ENCODE results near the gene ACTMAP.
"Not testable (repeated sequence)": the region's sequence is repeated elsewhere in the genome, so short reads cannot be mapped to it uniquely, and the experiment has no call there.

ACTMAP gene

DNA sequence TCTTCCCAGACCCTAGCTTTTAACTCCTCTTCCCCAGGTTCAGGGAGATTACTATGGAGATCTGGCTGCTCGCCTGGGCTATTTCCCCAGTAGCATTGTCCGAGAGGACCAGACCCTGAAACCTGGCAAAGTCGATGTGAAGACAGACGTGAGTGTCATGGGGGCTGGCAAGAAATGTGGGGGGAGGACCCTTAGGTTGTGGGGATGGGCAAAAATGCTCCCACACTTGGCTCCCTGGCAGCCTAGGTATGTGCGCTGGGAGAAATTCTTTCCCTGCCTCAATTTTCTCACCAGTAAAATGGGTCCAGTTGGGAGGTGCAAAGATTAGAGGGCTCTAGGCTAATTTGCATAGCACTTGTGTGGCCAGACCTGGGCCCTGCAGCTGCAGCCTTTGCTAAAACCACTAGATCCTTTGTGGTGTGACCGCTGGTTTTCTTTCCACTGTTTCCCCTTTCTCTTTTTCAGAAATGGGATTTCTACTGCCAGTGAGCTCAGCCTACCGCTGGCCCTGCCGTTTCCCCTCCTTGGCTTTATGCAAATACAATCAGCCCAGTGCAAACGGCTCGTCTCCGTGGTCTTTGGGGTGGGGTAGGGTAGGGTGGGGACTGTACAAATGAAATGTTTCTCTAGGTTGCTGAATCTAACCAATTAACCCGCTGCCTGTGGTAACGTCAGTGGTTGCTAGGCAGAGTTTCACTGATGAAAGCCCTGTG is 26.8 kb upstream of the ACTMAP start:
- FAIRE-seq (no peak), DNase-seq (ENCODE audit: low spot score) (peak; percentile 85)

DNA sequence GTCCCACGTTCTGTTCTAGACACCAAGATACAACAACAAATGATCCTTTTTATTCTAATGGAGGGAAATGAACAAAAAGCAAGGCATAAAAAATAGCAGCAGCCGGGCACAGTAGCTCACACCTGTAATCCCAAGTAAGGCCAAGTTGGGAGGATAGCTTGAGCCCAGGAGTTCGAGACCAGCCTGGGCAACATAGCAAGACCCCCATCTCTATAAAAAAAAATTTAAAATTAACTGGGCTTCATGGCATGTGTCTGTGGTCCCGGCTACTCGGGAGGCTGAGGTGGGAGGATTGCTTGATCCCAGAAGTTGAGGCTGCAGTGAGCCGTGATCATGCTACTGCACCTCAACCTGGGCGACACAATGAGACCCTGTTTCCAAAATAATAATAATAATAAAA is 26.1 kb upstream of the ACTMAP start:
- DNase-seq (ENCODE audit: low spot score) (no peak), FAIRE-seq (no peak)

DNA sequence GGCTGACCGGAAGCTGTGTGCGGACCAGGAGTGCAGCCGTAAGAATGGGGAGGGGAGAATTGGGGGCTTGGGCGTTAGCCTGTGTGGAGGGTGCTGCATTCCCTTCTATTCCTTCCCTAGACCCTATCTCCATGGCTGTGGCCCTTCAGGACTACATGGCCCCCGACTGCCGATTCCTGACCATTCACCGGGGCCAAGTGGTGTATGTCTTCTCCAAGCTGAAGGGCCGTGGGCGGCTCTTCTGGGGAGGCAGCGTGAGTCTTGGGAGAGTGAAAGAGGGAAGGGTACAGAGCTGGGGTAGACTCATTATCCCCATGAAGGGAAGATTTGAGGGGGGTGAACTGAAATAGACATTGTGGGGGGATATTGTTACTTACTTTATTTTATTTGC is 25.4 kb upstream of the ACTMAP start:
- DNase-seq (ENCODE audit: low spot score) (no peak), FAIRE-seq (no peak)

DNA sequence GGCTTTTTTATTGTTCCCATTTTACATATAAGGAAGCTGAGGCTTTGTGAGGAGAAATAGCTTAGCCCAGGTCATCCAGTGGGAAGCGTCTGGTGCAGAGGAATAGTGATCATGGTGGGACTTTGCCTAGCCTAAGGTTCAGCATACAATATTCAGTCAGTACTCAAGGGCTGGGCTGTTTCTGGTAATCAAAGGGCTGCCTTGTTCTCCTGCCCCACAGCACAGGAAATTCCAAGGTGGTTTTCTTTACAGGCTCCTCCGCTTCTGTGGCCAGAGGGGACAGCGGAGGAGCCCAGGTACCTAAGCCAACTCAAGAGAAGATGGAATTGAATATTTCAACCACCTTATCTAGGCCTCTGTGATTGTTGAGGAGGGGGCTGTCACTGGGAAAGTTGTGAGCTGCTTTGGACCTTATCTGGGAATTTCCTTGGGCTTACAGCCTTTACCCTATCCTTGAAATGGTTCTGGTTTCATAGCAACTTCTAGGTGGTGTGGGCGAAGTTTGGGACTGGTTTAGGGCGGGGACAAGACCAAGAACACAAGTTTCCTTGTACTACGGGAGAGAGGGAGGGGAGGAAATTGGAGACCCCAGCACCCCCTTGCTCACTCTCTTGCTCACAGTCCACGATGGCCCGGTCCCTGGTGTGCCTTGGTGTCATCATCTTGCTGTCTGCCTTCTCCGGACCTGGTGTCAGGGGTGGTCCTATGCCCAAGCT is 24.8 kb upstream of the ACTMAP start, which contains the start of gene MIA:
TSS of gene MIA (plus strand) at position 606 of the 716 bp plus-strand sequence. CDS start at position 628, 22 bp downstream.
- FAIRE-seq (no peak), DNase-seq (ENCODE audit: low spot score) (peak; percentile 21)

DNA sequence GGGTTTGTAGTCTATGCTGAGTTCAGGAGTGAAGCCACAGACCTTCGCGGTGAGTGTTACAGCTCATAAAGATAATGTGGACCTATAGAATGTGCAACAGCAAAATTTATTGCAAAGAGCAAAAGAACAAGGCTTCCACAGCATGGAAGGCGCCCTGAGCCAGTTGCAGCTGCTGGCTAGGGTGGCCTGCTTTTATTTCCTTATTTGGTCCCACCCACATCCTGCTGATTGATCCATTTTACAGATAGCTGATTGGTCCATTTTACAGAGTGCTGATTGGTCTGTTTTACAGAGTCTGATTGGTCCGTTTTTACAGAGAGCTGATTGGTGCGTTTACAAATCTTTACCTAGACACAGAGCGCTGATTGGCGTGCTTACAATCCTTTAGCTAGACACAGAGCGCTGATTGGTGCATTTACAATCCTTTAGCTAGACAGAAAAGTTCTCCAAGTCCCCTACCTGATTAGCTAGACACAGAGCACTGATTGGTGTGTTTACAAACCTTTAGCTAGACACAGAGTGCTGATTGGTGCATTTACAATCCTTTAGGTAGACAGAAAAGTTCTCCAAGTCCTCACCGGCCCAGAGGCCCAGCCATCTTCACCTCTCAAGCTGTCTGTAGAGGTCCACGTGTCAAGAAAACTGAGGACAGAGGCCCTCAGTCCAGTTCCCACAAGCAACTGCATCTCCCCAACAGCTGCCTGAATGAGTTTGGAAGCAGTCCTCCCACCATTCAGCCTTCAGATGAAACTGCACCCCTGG is 21.0 kb upstream of the ACTMAP start:
- not testable (repeated sequence) for DNase-seq (ENCODE audit: low spot score); FAIRE-seq

DNA sequence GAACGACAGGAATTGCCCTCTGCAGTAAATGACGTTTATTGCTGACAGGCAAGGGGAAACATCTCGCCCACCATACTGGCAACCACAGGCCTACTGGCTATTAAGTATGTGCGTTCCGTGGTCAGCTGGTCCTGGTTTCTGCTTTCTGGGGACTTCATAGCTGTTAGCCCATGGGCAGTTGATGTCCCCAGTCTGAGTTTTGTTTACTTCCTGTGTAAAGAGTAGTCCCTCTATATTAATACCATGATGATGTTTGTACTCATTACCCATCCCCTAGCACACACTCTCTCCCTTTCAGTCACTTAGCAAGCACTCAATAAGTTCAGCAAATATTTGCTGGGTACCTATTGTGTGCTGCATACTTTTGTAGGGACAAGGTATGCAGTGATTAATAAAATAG is 18.6 kb upstream of the ACTMAP start:
- no peak for DNase-seq (ENCODE audit: low spot score)
- no peak for FAIRE-seq

DNA sequence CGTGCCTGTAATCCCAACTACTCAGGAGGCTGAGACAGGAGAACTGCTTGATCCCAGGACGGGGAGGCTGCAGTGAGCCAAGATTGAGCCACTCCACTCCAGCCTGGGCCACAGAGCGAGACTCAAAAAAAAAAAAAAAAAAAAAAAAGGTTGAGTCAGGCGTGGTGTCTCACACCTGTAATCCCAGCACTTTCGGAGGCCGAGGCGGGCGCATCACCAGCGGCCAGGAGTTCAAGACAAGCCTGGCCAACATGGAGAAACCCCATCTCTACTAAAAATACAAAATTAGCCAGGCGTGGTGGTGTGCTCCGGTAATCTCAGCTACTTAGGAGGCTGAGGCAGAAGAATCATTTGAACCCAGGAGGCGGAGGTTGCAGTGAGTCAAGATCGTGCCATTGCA is 16.1 kb upstream of the ACTMAP start:
- not testable (repeated sequence) for FAIRE-seq; DNase-seq (ENCODE audit: low spot score)

DNA sequence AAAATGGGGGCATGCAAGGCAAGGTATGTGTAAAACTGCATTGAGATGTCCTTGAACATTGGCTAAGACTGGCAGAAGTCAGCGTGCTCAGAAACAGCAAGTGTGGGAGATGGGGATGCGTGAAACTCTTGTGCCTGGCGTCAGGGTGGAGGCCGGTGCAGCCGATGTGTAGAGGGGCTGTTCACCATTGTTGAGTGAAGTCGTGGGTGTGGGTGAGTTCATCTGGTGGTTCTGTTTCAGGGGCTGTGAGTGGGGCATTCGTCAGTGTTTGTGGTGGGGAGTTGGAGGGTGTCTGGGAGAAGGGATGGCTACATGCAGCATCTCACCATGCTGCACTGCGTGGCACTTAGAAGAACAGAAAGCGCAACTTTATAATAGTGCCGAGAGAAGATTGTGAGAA is 13.7 kb upstream of the ACTMAP start:
- FAIRE-seq (no peak), DNase-seq (ENCODE audit: low spot score) (no peak)

DNA sequence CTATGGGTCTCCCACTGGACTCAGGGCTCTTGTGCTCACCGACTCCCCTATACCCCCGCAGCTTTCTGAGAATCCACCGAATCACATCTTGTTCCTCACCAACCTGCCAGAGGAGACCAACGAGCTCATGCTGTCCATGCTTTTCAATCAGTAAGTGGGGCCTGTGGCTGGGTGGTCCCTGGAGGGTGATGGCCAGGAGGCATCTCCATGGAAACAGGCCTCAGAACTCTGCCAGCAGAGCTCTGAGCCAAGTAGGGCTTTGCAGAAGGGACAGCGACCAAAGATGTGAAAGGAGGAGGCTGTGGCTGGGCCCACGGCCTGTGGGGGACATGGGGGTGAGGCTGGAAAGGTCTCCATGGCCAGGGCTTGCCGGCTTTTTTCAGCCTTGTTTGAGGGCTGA is 13.2 kb upstream of the ACTMAP start:
- no peak for FAIRE-seq
- DNase-seq (ENCODE audit: low spot score), result no peak

DNA sequence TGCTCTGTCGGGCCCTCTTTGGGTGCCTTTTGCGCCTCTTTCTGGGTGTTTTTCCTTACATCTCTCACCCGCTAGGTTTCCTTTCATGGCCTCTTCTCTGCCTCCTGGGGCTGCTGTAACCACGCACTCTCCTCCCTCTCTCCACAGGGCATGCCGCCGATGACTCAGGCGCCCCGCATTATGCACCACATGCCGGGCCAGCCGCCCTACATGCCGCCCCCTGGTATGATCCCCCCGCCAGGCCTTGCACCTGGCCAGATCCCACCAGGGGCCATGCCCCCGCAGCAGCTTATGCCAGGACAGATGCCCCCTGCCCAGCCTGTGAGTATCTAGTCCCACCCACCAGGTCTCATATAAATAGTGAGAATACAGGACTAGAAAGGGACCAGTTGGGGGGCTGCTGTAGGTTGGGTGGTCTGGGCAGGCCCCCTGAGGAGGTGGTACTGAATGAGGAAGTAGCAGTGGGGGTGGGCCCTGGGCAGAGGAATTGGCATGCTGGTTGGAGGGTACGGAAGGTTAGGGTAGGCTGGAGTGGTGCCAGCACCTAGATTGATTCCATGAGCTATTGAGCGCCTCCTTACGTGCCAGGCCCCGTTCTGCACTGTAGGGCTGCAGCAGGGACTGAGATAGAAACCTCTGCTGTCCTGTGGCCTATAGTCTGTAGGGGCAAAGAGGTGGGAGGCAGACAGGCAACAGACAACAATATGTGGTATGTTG is 12.6 kb upstream of the ACTMAP start:
- no peak for DNase-seq (ENCODE audit: low spot score)
- no peak for FAIRE-seq

DNA sequence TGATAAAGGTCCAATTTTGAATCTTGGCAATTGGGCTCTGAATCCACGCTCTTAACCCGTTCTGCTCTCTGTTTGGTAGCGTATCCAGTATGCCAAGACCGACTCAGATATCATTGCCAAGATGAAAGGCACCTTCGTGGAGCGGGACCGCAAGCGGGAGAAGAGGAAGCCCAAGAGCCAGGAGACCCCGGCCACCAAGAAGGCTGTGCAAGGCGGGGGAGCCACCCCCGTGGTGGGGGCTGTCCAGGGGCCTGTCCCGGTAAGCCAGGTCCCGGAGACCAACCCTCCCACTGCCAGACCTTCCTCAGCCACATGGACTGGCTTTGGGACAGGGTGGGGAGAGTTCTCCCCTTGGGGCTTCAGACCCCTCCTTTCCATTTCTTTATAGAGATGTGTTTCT is 9.1 kb upstream of the ACTMAP start:
- FAIRE-seq (no peak), DNase-seq (ENCODE audit: low spot score) (no peak)

DNA sequence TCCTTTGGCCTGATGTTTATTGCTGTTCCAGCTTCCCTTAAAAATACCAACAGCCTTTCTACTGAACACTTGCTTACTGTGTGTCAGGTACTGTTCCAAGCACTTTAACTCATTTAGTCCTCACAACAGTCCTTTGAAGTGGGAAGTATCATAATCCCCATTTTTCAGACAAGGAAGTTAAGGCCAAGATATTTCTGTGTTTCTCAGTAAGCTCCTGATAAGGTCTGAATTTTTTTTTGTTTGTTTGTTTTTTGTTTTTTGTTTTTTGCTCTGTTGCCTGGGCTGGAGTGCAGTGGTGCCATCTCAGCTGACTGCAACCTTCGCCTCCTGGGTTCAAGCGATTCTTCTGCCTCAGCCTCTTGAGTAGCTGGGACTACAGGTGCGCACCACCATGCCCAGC is 8.2 kb upstream of the ACTMAP start:
- FAIRE-seq (no peak), DNase-seq (ENCODE audit: low spot score) (no peak)

DNA sequence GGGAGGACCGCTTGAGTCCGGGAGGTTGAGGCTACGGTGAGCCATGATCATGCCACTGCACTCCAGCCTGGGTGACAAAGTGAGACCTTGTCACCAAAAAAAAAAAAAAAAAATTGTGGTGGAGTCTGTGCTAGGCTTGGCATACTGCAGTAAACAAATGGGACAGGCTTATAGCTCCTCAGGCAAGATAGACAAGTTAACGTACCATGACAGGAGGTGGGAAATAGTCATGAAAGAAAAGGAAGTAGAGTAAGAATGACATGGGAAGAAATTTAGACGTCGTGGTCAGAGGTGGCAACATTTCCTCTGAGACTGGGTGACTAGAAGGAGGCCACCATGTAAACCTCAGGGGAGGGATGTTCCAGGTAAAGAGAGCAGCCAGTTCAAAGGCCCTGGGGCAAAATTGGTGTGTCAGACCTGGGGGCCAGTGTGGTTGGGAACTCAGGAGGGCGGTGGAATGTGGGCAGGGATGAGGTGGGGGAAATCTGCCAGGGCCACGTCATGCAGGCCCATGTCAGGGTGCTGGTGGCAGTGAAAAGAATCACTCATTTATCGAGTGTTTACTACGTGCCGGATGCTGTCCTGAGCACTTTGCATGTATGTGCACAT is 6.3 kb upstream of the ACTMAP start:
- no peak for DNase-seq (ENCODE audit: low spot score)
- no peak for FAIRE-seq

DNA sequence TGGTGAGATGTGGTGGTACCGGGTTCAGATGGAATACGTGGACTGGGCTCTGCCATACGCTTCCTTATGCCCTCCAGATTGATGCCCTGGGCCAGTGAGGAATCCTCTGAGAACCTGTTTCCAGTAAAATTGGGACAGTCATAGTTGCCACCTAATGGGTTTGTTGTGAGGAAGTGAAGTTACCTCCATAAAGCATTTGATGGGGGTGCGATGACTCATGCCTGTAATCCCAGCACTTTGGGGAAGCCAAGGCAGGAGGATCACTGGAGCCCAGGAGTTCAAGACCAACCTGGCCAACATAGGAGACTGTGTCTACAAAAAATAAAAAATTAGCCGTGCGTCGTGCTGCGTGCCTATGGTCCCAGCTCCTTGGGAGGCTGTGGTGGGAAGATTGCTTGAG is 5.5 kb upstream of the ACTMAP start:
- DNase-seq (ENCODE audit: low spot score), result no peak
- no peak for FAIRE-seq

DNA sequence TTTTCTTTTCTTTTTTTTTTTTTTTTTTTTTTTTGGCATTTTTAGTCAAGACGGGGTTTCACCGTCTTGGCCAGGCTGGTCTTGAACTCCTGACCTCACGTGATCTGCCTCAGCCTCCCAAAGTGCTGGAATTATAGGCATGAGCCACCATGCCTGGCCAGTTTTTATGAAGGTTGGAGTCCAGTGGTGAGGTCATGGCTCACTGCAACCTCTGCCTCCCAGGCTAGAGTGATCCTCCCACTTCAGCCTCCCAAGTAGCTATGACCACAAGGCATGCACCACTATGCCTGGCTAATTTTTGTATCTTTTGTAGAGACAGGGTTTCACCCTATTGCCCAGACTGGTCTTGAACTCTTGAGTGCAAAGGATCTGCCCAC is 5.0 kb upstream of the ACTMAP start:
- FAIRE-seq (no peak), DNase-seq (ENCODE audit: low spot score) (no peak)

DNA sequence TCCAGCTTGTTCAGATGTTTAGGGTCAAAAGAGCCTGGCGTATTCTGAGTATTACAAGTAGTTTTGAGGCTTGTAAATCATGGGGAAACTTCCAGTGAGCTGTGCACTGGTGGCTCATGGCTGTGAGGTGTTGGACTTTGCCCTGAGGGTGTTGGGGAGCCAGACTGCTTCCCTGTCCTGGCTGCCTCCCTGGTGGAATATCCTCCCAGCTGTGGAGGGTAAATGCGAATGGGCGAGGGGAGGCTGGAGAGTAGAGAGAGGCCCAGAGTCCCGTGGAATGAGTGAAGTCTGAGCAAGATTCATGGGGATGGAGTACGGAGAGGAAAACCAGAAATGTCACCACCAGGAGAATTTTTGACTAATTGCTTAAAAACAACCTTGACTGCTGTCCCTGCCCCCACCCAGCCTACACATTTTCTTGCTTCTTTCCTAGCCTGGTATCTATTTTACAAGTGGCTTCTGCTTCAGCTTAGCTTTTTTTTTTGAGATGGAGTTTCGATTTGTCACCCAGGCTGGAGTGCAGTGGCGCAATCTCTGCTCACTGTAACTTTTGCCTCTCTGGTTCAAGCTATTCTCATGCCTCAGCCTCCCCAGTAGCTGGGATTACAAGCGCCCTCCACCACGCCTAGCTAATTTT is 4.5 kb upstream of the ACTMAP start:
- DNase-seq (ENCODE audit: low spot score) (no peak), FAIRE-seq (no peak)

DNA sequence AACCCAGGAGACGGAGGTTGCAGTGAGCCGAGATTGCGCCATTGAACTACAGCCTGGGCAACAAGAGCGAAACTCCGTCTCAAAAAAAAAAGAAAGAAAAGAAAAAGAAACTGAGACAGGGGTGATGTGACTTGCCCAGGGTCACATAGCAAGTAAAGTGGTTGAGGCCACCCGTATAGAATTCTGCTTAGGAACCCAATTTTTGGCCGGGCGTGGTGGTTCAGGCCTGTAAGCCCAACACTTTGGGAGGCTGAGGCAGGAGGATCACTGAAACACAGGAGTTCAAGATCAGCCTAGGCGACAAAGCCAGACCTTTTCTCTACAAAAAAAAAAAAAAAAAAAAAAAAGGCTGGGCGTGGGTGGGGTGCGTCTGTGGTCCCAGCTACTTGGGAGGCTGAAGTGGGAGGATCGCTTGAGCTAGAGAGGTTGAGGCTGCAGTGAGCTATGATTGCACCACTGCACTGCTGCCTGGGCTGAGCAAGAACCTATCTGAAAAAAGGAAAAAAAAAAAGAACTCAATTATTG is 2.0 kb upstream of the ACTMAP start:
- no peak for FAIRE-seq
- no peak for DNase-seq (ENCODE audit: low spot score)

DNA sequence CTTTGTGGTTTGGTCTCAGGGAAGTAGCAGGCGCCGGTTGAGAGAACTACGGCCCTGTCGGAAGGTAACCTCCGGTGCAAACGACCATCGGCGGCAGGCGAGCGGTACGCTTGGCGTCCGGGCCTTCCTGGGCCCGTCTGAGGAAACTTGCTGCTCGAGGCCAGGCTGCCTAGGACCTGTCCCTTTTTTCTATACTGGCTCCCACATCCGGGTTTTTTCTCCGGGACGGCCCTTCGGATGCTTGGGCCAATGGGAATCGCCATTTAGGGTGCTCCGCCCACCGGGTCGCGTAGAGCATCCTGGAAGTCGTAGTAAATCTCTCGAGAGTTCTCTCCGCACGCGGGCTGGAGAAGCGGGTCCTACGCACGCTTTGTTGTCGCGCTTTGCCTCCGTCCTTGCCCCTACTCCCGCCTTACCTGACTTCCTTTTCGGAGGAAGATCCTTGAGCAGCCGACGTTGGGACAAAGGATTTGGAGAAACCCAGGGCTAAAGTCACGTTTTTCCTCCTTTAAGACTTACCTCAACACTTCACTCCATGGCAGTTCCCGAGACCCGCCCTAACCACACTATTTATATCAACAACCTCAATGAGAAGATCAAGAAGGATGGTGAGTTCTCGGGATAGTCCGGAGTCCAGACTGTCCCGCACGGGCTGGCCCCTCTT is 729 bp upstream of the ACTMAP start, which contains the start of gene SNRPA:
TSS of gene SNRPA (plus strand) at position 330 of the 664 bp plus-strand sequence. CDS start at position 536, 206 bp downstream.
- DNase-seq (ENCODE audit: low spot score) (peak; percentile 96), FAIRE-seq (no peak)

DNA sequence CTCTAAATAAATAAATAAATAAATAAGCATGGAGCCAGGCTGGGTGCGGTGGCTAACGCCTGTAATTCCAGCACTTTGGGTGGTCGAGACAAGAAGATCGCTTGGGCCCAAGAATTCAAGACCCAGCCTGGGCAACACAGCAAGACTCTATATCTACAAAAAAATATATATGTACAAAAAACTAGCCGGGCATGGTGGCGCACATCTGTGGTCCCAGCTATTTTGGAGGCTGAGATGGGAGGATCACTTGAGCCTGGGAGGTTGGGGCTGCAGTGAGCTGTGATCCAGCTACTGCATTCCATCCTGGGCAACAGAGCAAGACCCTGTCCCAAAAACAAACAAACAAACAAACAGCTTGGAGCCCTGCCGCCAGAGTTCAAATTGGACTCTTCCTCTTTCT is 2.7 kb downstream of the ACTMAP start:
- FAIRE-seq (no peak), DNase-seq (ENCODE audit: low spot score) (no peak)

DNA sequence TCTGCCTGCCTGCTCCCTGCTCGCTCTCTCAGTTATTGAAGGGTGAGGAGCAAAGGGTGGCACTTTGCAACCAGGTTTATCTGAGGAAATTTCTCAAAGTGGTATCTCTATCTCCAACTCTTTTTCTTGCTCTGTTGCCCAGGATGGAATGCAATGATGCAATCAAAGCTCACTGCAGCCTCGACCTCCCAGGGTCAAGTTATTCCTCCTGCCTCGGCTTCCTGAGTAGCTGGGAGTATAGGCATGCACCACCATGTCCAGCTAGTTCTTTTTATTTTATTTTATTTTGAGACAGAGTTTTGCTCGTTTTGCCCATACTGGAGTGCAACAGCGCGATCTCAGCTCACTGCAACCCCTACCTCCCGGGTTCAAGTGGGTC is 4.9 kb downstream of the ACTMAP start:
- no peak for FAIRE-seq

More for the DNA sequence above, 4.9 kb downstream of the ACTMAP start:
- DNase-seq (ENCODE audit: low spot score), result no peak
